KBM-7 (cell line): Measurements from ENCODE around the gene PRKCQ.
A peak's percentile ranks its signal among the peaks of the same experiment; 100 is the strongest.

Source experiments
- DNase-seq: peaks from one replicate; pipeline ENCODE4 v3.0.0-alpha.2; 2015
- in situ Hi-C: fragments of 300-500 bp; cut with MboI; formaldehyde crosslinking; loops from 2 replicates; pipeline ENCODE4 v1.14.3; 2020; ENCODE audit warnings: low sequenced_read_pairs, low pct_unique_long_range_greater_than_20kb, mixed read lengths

PRKCQ gene

GRCh38 chr10:6535156-6535764, 44.8 kb downstream of the PRKCQ start:
- in situ Hi-C loops, result no loop called here
- DNase-seq, result no peak

GRCh38 chr10:6532321-6532720, 47.8 kb downstream of the PRKCQ start:
- DNase-seq, result no peak
- in situ Hi-C loops, result no loop called here

- in situ Hi-C loops, result no loop called here
- no peak for DNase-seq
Measured at GRCh38 chr10:6530966-6531365, 49.1 kb downstream of the PRKCQ start.

GRCh38 chr10:6530211-6530840, 49.8 kb downstream of the PRKCQ start:
- DNase-seq, result no peak
- in situ Hi-C loops, result no loop called here

- DNase-seq, result no peak
- in situ Hi-C loops, result no loop called here
Measured at GRCh38 chr10:6528198-6528950, 51.7 kb downstream of the PRKCQ start.

GRCh38 chr10:6525599-6526165, 54.4 kb downstream of the PRKCQ start:
- in situ Hi-C loops, result no loop called here
- DNase-seq, result no peak

GRCh38 chr10:6522230-6522629, 57.8 kb downstream of the PRKCQ start:
- in situ Hi-C loops, result no loop called here
- no peak for DNase-seq

- in situ Hi-C loops, result no loop called here
- no peak for DNase-seq
Measured at GRCh38 chr10:6520138-6520537, 59.9 kb downstream of the PRKCQ start.

GRCh38 chr10:6518791-6519429, 61.2 kb downstream of the PRKCQ start:
- DNase-seq, result no peak
- in situ Hi-C loops, result no loop called here

GRCh38 chr10:6516929-6517284, 63.2 kb downstream of the PRKCQ start:
- in situ Hi-C loops, result no loop called here
- DNase-seq, result no peak

GRCh38 chr10:6516281-6516928, 63.7 kb downstream of the PRKCQ start:
- no peak for DNase-seq
- in situ Hi-C loops, result no loop called here

- DNase-seq, result peak; percentile 43
- in situ Hi-C loops, result no loop called here
Measured at GRCh38 chr10:6514844-6515780, 65.0 kb downstream of the PRKCQ start.

- DNase-seq, result no peak
- in situ Hi-C loops, result no loop called here
Measured at GRCh38 chr10:6514180-6514579, 65.9 kb downstream of the PRKCQ start.

- no peak for DNase-seq
- in situ Hi-C loops, result no loop called here
Measured at GRCh38 chr10:6513476-6513875, 66.6 kb downstream of the PRKCQ start.

- DNase-seq, result no peak
- in situ Hi-C loops, result no loop called here
Measured at GRCh38 chr10:6512182-6512581, 67.9 kb downstream of the PRKCQ start.

- in situ Hi-C loops, result no loop called here
- no peak for DNase-seq
Measured at GRCh38 chr10:6511347-6511746, 68.7 kb downstream of the PRKCQ start.

- in situ Hi-C loops, result no loop called here
- DNase-seq, result no peak
Measured at GRCh38 chr10:6507311-6507710, 72.8 kb downstream of the PRKCQ start.

GRCh38 chr10:6505300-6505699, 74.8 kb downstream of the PRKCQ start:
- no peak for DNase-seq
- in situ Hi-C loops, result no loop called here
